ENCODE measurements around the gene PCOLCE2.

Gene PCOLCE2, protein sequence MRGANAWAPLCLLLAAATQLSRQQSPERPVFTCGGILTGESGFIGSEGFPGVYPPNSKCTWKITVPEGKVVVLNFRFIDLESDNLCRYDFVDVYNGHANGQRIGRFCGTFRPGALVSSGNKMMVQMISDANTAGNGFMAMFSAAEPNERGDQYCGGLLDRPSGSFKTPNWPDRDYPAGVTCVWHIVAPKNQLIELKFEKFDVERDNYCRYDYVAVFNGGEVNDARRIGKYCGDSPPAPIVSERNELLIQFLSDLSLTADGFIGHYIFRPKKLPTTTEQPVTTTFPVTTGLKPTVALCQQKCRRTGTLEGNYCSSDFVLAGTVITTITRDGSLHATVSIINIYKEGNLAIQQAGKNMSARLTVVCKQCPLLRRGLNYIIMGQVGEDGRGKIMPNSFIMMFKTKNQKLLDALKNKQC

GRCh38 chr3:142888481-142889211, at the start of gene PCOLCE2:
Gene PCOLCE2, minus strand, starts transcription at chr3:142889083. Its CDS starts 187 bp downstream, at chr3:142888896.
- DNase-seq (ENCODE audit: low read depth, low spot score) = no peak

DNA sequence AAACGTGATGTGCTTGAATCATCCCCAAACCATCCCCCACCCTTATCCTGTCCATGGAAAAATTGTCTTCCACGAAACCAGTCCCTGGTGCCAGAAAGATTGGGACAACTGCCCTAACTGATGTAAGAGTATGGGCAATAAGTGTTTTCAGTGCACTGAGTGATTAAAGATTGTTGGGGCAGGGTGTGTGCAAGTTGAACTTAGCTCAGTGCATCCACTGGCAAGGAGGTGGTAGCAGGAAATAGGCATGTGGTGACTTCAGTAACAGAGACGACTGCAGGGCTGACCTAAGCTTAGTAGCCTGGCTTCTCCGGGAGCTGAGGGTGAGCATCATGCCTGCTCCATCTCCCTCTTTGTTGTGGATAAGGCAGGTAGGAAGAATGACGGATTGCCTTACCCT, 47.1 kb upstream of the PCOLCE2 start:
- no peak for DNase-seq (ENCODE audit: low read depth, low spot score)

DNA sequence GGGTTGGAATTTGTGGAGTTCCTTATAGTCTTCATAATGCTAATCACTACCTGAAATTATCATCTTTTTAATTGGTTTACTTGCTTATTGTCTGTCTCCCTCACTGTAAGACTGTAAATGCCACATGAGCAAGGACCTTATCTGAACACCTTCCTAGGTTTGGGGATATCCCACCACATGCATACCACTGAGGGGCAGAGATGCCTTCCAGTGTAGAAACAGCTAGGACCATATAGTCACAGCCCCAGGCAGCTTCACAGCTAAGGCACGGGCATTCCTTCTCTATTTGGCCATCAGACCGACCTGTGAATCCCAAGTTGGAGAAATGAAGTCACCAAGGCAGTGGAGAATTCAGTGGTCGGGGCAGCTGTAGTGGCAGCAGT, 46.0 kb upstream of the PCOLCE2 start:
- DNase-seq (ENCODE audit: low read depth, low spot score) = no peak

DNA sequence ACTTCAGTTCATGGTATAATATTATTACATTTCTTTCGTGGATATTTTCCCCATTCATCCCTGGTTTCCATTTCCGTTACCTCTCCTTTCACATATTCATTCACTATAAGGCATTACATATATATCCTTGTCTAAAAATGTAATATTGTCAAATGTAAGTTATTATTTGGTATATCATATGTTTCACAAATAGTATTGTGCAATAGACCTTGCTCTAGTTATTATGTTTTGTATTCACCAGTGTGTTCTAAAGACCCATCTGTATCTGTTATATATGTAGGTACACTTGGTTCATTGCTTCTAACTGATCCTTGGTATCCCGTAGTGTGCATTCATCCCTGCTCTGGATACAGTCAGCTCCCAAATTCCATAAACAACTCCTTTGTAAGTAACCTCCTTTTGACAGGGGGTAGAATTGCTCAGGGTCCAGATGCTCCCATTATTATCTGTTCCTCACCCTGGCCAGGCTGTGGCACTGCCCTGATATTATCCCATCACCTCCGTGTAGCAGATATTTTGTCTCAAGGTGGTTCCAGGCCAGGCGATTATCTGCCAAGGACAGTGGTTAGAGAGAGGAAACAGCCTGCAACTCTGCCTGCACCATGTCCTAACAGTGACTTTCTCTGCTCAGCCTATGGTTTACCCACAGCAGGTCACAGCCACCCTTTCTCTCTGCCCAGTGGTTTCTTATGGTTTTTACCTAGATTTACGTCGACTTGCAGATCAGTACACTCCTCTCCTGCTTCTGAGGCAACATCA, 45.4 kb upstream of the PCOLCE2 start:
- no peak for DNase-seq (ENCODE audit: low read depth, low spot score)

DNA sequence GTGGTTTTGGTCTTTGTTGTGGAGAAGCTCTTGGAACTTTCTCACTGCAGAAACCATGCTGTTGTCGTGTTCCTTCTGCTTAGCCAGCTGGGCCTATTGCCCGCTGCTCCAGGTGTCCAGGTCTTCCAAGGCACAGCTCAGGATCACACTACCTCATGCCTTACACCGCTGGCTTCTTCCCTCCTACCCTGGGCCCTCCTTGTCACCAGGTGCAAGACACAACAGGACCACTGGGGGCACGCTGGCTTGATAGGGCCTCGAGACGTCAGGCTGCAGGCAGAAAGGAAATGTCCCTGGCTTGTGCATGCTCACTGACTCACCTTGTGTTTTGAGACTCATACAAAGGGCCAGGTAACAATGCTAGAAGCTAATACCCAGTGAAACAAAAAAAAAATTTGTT, 42.3 kb upstream of the PCOLCE2 start:
- DNase-seq (ENCODE audit: low read depth, low spot score) = no peak

DNA sequence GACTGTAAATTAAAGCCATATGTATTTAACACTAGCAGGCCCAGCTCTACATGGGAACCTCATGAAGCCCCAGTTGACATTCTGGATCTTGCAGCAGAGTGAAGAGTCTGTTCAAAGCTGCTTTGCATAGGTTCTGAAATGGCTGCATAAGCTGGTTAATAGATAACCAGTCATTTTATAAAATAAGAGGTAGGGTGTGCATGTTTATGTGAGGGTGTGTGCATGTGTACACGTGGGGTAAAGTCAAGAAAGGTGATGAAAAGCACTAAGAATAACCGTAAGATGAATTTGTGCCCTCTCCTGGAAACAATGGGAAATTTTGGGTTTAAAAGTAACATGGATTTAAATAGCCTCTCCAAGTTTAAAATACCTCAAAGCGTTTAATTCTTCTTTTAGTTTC, 41.6 kb upstream of the PCOLCE2 start:
- no peak for DNase-seq (ENCODE audit: low read depth, low spot score)

- no peak for DNase-seq (ENCODE audit: low read depth, low spot score)
These were observed 41.0 kb upstream of the PCOLCE2 start for GRCh38 chr3:142929890-142930289.

DNA sequence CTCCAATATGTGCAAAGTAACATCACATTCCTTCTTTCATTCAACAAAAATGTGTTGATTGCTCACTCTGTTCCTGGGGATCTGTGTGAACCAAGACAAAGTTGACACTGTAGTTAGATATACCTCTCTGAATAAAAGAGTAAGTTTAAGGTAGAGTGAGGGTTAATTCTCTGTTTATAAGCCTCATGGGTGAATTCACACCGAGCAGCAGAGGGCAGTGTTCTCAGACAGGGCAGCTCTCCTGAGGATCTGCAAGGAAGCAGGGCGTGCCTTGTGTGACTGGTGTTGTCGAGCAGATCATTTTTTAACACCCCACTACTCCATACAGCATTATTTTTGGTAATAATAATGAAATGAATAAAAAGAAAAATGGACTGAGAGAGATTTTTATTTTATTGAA, 40.2 kb upstream of the PCOLCE2 start:
- no peak for DNase-seq (ENCODE audit: low read depth, low spot score)

DNA sequence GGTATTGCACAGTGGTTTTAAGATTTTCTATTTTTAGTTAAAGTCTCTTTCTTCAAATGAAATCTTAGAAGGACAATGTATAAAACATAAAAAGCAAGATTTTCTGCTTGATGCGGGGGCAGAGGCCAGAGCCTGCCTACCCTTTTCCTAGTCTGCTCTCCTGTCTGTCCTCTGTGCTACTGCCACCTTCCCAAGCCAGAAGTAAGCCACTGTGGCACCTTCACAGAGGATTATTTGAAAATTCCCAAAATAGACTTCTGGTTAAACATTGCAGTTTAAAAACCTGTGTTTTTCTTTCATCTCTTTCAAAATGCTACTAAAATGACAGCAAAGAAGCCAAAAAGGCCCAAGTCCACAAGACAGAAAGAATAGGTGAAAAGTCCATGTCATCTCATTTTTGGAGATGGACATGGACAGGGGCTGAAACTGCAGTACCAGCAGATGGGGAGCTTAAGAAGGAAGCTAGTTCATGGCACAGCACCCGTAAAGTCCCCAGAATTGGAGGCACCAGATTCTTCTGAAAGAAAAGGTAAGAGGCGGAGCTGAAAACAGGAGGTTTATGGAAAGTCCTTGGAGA, 37.6 kb upstream of the PCOLCE2 start:
- DNase-seq (ENCODE audit: low read depth, low spot score) = no peak

DNA sequence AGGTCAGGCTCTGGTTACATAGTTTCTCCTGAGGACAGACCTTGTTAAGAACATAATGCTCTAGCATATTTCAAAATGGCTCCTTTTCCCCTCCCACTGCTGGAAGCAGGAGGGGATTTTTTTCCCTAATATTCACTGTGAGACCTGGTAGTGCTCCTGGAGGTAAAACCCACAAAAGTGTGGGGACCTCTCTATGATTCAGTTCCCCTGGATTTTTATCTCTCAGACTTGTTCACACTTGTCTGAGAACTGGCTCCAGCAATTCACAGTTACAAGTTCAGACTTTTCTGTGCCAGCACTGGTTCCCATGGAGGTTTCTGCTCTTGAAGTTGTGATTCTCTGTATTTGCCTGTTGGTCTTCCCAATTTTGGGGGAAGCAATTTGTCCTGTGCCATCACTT, 36.3 kb upstream of the PCOLCE2 start:
- no peak for DNase-seq (ENCODE audit: low read depth, low spot score)

DNA sequence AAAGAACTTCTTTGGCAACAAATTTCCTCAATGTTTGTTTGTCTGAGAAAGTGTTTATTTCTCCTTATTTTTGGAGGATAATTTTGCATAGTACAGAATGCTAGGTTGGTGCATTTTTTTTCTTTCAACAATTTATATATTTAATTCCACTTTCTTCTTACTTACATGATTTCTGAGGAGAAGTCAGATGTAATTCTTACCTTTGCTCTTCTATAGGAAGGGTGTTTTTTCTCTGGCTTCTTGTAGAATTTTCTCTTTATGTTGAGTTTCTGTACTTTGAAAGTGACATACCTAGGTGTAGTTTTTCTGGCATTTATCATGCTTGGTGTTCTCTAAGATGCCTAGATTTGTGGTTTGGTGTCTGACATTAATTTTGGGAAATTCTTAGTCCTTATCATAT, 34.8 kb upstream of the PCOLCE2 start:
- no peak for DNase-seq (ENCODE audit: low read depth, low spot score)

DNA sequence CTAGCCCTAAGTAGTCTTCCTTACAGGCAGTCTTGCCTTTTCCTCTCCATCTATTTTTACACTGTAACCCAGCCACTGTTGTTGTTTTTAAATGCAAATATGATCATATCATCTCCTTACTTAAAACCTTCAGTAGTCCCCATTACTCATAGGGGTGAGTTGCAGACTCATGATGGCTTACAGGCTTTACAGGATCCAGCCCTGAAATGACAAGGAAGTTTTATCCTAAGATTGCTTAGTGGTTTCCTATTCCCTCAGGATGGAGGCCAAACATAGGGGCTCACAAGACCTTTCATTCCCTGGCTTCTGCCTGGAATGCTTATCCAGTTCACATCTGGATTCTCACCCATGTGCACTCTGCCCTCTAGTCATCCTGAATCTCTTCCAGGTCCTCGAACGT, 27.7 kb upstream of the PCOLCE2 start:
- DNase-seq (ENCODE audit: low read depth, low spot score) = no peak

DNA sequence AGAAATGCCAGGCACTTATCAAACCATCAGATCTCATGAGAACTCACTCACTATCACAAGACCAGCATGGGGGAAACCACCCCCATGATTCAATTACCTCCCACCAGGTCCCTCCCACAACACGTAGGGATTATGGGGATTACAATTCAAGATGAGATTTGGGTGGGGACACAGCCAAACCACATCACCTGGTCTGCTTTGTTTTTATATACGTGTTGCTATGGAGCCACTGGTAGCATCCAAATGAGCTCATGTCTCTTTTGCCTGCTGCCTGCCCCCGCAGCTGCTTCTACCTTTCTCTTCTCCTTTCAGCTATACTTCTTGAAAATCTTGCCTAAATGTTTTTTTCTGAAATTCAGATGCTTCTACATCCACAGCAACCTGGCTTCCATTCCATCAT, 26.8 kb upstream of the PCOLCE2 start:
- no peak for DNase-seq (ENCODE audit: low read depth, low spot score)

DNA sequence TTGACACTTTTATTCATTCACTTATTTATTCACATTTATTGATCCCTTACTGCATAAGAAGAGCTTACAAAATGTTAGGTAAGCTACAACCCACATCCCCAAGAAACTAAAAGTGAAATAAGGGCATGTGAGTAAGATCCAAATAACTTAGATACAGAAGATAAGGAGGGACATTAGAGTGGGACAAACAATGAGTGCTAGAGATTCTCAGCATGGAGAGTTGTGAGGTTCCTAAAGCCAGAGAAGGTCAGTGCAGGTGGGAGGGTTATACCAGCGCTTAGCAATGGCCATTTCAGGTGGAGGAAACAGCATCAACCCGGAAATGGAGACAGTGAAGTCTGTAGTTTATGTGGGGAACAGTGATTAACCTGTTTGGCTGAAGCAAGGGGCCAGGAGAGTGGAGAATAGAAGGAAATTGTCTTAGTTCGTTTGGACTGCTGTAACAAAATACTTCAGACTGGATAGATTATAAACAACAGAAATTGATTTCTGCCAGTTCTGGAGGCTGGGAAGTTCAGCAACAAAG, 25.5 kb upstream of the PCOLCE2 start:
- no peak for DNase-seq (ENCODE audit: low read depth, low spot score)

GRCh38 chr3:142913432-142913831, 24.5 kb upstream of the PCOLCE2 start:
- no peak for DNase-seq (ENCODE audit: low read depth, low spot score)

GRCh38 chr3:142912402-142913172, 23.7 kb upstream of the PCOLCE2 start:
- no peak for DNase-seq (ENCODE audit: low read depth, low spot score)

DNA sequence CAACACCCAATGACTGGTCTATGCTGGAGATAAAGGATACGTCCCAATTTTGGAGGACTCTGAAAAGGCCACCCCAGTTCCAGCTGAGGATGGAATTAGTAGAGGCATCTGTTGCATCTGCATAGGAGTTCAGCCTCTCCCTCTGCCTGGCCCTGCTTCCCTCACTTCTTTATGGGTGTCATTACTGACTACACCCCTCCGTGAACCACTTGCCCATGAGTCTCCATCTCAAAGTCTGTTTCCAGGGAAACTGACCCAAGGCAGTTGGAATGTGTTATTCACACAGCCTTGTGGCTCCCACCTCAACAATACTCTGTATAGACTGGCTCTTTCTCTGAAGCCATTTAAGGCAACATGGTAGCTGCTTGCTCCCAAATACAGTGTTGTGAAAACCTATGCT, 21.4 kb upstream of the PCOLCE2 start:
- DNase-seq (ENCODE audit: low read depth, low spot score) = no peak

- DNase-seq (ENCODE audit: low read depth, low spot score) = no peak
These were observed 20.4 kb upstream of the PCOLCE2 start for GRCh38 chr3:142909282-142909681.

DNA sequence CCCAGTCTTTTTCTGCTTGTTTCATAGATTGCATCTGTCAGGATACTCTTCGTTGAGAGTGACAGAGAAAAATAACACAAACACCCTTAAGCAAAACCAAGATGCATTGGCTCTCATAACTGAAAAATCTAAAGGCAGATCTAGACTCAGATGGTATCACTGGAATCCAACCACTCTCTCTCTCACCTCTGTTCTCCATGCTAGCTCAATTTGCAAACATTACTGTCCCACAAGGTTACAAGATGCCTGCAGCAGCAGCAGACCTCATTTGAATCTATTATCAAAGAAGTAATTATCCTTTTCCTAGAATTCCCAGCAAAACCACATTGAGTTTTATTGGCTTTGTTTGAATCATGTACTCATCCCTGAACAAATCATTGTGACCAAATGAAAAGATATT, 19.1 kb upstream of the PCOLCE2 start:
- no peak for DNase-seq (ENCODE audit: low read depth, low spot score)

GRCh38 chr3:142904639-142905436, 16.0 kb upstream of the PCOLCE2 start:
- DNase-seq (ENCODE audit: low read depth, low spot score) = no peak

All from brain pericyte (primary cell).